IPS-NIHi7 (cell line): ENCODE data around the gene ABCA1.

Experiments
- DNase-seq: peaks from one replicate; pipeline ENCODE4 v3.0.0; 2012; ENCODE audit warnings: mixed read lengths; ENCODE audit errors: extremely low spot score

ABCA1 gene

DNA sequence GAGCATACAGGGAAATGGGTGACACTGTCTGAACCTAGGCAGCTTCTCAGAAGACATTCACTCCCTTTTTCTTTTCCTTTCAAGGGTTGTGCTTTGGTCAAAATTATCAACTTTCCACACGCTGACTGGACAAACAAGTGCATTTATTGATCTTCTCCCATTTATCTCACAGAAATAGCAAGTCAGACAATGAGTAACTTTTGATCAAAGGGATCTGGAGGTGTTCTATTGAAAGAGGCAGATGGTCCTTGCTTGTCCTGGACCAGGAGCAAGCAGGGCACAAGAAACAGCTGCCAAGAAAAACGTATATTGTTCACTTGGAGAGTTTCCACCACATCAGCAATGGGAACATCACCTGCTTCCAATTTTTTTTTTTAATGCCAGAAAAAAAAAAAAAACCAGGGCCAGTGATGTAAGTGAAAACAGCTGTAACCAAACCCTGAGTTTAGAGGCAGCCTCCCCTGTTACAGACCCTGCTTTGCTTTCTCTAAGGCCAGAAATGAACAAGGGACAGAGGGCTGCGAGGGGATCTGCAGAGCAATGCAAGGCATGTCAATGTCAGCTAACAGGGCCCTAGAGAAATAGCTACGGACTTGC is 84.2 kb downstream of the ABCA1 start:
- no peak for DNase-seq

- no peak for DNase-seq
Observed at GRCh38 chr9:104842698-104843097, 85.3 kb downstream of the ABCA1 start.

GRCh38 chr9:104841601-104842141 is 86.3 kb downstream of the ABCA1 start:
- no peak for DNase-seq

- DNase-seq = no peak
Observed at GRCh38 chr9:104838958-104839357, 89.0 kb downstream of the ABCA1 start.

GRCh38 chr9:104836767-104837166 is 91.2 kb downstream of the ABCA1 start:
- no peak for DNase-seq

DNA sequence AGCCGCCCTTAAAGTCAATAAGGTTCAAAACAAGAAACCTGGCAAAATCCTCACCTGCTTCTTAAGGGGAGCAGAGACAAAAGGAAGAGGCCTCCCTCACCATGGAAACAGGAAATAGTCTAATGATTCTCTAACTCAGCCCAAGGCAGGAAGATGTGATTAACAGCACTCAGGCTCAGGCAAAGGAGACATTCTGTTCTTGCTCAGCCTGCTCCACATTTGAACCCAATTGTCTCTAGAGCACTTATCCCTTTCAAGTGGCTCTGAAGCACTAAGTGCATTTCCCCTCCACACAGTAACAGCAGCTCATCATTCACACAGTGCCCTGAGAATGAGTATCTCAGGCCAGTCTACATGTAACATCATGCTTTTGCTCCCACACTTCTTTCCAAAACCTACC is 91.7 kb downstream of the ABCA1 start:
- no peak for DNase-seq

DNA sequence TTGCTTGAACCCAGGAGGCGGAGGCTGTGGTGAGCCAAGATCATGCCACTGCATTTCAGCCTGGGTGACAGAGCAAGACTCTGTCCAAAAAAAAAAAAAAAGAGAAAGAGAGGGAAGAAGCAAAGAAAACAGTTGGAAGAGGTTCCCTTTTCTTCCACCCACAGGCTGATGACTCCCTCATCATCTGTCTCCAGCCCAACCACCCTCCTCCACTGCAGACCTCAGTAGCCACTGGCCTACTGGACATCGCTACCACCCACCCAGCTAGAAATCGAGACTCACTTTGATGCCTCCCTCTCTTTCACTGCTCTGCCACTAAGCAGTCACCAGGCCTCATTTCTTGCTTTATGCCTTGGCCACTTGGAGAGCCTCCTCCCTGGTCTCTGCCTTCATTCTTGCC is 92.8 kb downstream of the ABCA1 start:
- DNase-seq = no peak

- no peak for DNase-seq
Observed at GRCh38 chr9:104833696-104834095, 94.3 kb downstream of the ABCA1 start.

DNA sequence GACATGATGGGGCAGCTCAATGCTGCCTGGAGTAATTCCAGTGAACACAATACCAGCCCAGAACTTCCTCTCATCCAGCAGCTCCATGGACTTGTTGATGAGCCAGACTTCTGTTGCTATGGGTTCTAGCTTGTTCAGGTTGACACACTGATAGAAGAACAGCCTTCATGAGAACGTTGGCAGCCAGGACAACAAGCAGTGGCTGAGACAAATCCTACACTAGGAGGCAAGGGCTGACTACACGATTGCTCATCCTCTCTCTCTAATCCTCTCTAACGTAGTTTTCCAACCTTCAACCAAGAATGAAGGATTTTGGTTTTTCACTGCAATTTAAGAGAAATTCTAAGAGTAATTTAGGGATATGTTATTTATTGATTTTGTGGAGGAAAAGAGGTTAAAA is 96.3 kb downstream of the ABCA1 start:
- DNase-seq = no peak

DNA sequence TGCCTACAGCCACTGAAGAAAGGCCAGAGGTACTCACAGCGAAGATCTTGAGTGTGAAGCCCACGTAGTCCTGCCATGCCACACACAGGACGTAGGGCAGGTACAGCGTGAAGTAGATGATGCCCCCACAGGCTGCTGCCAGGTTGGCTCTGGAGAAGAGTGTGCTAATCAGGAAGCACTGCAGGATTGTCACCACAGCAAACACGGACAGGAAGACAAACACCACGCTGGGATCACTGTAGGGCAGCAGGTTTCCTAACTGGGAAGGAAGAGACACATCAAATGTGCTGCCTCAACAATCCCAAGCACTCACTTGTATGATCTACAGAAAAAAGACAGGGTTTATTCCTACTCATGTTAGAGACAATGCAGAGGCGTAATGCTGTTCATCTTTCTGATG is 101.0 kb downstream of the ABCA1 start:
- no peak for DNase-seq

DNA sequence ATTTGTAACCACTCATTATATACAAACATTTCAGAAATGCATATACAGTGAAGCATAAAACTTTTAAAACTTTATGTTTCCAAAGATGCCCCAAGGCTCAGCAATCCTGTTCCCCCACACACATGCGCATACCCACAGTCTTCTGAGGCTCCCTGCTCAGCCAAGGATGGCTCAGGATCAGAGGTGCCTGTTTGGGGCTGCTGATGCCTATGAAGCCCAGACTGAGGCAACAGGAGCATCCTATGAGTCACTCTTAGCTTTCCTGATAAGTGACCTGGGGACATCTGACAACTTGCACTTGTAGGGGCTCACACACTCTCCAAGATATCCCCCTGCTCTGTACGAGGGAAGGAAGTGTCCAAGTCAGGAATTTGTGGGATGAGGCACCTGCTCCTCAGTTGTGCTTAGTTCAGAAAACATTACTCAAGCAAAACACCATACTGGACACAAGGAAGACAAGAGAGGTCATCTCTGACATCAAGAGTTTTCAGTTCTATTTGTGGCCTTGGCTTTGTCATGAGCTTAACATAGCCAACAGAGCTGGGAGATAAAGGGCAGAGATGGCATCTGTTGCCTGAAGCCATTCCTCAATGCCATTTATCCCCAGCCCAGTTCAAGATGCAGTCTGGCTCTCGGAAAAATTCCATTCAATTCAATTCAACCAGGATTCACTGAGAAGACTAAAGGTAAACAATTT is 101.7 kb downstream of the ABCA1 start:
- DNase-seq = no peak

DNA sequence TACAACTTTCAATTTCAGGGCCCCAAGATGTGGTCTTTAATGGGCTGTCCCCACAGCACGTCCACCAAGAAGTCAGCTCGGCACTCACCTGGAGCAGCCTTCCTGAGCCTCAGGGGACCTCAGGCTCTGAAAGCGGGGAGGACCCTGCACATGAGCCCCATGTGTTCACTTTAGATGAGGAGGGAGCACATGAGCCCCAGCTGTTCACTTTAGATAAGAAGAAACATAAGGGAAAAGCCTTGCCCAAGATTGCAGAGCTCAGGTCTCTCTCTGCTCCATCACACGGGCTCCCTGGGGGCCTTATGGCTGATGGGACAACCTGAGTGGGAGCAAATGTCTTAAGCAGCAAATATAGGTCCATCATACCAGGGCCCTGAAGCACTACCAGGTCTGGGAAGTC is 107.6 kb downstream of the ABCA1 start:
- DNase-seq = no peak

GRCh38 chr9:104819033-104819432 is 108.9 kb downstream of the ABCA1 start:
- DNase-seq = no peak

DNA sequence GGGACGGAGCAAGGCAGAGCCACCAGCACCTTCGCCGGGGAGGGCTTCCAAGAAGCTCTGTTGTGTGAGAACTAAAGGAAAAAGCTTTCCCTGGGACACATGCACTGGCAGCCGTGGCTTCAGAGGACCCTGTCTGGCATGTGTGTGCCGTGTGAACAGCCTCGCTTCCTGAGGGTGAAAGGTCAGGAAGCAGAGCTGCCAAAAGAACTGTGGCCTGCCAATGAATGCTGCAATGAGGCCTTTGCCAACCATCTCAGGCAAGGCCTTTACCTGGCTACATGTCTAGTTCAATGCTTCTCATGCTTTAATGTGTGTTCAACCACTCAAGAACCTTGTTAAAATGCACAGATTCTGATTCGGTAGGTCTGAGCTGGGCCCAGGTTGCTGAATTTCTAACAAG is 110.5 kb downstream of the ABCA1 start:
- DNase-seq = no peak

- no peak for DNase-seq
Observed at GRCh38 chr9:104815851-104816565, 111.9 kb downstream of the ABCA1 start.

DNA sequence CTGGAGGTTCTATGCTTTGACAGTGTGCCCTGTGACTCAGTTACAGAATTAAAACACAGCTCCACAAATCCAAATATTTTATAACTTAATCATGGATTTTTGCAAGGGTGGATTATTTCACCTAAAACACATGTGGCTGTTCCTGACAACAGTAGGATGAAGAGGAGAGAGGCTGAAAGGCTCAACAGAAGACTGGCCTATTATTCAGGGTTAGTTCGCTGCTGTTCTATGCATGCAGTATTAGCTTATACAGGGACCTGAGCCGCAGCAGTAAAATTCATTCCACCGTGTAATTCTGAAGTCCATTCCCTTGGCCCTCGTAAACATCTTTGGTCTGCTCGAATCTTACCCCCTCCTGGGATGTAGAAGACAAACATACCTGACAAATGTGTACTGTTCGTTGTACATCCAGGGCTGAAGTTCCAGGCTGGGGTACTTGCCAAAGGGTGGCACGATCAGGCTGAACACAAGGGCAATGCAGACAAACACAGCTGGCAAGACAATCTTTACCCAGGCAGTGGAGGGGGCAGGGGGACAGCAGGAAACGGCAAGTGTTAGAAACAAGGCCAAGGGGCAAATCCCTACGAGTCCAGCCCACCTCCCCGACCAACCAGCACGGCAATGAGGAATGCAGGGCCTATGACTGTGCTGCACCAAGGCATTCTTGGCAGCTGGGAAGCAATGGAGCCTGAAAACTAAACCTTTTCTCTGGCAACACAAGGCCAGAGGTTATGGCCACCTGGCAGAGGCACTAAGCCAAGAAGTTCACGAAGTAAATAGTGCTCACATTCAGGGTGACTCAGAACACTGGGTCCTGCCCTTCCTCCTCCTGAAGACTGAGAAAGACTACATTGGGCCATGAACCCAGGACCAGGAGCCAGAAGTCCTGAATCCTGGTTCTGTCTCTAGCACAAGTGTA is 117.3 kb downstream of the ABCA1 start:
- DNase-seq = no peak

GRCh38 chr9:104808035-104808614 is 119.8 kb downstream of the ABCA1 start:
- peak; percentile 57 for DNase-seq

DNA sequence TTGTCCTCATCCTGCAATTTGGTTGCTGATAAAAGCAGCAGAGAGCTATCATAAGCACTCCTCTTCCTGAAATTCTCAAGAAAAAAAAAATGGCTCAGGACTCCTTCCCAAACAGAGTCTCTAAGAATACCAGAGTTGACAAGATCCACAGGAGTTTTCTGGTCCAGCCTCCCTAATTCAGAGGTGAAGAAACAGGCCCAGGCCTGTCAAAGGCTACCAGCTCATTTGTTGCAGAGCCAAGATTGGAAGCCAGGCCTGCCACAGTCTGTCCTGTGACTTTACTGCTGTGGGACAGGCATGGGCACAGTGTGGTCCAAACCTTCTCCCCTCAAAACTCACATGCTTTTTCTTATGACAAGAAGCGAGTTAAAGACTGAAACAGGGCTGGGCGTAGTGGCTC is 122.5 kb downstream of the ABCA1 start:
- no peak for DNase-seq

- DNase-seq = no peak
Observed at GRCh38 chr9:104802906-104803305, 125.0 kb downstream of the ABCA1 start.

DNA sequence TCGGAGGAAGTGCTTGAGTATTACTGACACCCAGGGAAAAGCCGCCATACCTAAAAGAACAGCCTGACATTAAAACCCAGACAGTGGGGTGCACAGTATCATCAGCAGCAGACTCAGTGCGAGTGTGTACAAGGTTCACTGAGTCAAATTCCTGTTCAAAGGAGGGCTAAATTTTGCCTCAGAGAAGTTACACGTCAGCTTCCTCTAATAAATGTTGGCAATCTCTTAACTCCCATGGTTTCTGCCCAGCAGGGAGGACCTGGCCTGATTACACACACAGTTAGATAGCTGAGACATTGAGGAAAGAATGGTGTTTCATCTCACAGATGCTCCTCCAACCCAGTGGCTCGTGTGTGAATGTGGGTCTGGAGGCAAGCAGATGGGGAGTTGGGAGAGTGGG is 125.8 kb downstream of the ABCA1 start:
- DNase-seq = no peak

DNA sequence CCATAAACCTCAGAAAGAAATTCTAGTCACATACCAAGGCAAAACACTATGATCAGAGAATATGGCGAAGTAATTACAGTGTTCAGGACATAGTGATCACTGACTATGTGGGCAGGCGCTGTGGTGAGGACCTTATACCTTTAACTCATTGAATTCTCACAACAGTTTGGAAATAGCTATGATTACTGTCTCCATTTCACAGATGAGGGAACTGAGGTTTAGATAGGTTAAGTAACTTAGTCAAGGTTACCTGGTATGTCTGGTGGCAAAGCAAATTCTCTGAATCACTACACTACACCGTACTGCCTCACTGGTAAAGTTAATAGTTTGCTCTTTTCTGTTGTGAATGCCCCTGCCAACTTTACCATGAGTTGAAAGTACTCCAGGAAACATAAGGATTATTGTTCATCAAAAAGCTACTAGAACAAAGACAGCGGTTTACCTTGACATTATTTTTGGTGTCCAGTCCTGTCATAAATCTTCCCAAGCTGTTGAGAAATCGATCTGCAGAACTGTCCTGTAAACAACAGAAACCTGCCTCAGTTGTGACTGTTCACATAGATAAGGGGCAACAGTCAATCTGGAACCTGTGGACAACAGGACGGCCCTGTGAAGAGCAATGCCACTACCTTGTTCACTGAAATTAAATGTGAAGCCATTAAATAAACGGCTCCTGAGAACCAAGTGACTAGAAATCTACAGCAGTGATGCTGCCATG is 127.7 kb downstream of the ABCA1 start:
- no peak for DNase-seq
